Thyroid gland (tissue), 4 donors: ENCODE measurements around the gene MAML1.

Source experiments
- POLR2A ChIP-seq, 2 donors: fragments of 450-650 bp; IDR thresholded peaks; one replicate each; pipeline ENCODE4 v1.6.1; 2017; ENCODE audit warnings: antibody characterized with exemption in 2 of 2, mild to moderate bottlenecking in 2 of 2, moderate library complexity in 1 of 2
- TF ChIP-seq, protein P1 (sequence below), 6 experiments: fragments of 200-600 bp in 3 of 6; fragments of 450-650 bp in 3 of 6; sonication (generic) in 3 of 6; IDR thresholded peaks; one replicate each; pipeline ENCODE4 v1.5.1; 2016 to 2019; ENCODE audit warnings: antibody characterized with exemption in 6 of 6, mild to moderate bottlenecking in 2 of 6, inconsistent platforms in 1 of 6, moderate library complexity in 1 of 6

DNA sequence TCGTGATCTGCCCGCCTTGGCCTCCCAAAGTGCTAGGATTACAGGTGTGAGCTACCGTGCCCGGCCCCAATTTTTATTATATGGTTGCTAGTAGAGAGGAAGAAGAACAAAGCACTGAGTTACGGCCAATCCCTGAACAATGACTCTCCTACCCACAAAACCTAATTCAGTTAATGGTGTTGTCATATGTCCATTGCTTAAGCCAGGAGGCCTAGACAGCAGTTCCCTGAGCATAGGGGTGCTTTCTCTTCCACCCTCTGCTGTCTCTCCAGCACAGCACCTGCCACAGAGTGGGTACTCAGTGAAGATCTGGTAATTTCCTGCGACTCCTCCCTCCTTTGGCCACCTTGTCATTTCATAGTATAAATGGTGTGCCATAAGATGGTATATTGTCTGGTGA is 39.7 kb downstream of the MAML1 start:
- TF ChIP-seq, protein P1, sequence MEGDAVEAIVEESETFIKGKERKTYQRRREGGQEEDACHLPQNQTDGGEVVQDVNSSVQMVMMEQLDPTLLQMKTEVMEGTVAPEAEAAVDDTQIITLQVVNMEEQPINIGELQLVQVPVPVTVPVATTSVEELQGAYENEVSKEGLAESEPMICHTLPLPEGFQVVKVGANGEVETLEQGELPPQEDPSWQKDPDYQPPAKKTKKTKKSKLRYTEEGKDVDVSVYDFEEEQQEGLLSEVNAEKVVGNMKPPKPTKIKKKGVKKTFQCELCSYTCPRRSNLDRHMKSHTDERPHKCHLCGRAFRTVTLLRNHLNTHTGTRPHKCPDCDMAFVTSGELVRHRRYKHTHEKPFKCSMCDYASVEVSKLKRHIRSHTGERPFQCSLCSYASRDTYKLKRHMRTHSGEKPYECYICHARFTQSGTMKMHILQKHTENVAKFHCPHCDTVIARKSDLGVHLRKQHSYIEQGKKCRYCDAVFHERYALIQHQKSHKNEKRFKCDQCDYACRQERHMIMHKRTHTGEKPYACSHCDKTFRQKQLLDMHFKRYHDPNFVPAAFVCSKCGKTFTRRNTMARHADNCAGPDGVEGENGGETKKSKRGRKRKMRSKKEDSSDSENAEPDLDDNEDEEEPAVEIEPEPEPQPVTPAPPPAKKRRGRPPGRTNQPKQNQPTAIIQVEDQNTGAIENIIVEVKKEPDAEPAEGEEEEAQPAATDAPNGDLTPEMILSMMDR (IDR thresholded peaks at IDR 0.05), result no peak
- no peak for TF ChIP-seq POLR2A (IDR thresholded peaks at IDR 0.05)
